ENCODE results near the gene HDDC2.

DNA sequence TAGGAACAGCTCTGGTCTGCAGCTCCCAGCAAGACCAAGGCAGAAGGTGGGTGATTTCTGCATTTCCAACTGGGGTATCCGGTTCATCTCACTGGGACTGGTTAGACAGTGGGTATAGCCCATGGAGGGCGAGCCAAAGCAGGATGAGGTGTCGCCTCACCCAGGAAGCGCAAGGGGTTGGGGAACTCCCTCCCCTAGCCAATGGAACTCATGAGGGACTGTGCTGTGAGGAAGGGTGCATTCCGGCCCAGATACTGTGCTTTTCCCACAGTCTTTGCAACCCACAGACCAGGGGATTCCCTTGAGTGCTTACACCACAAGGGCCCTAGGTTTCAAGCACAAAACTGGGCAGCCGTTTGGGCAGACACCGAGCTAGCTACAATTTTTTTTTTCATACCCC is 21.8 kb downstream of the HDDC2 start:
- TF ChIP-seq, protein P1, sequence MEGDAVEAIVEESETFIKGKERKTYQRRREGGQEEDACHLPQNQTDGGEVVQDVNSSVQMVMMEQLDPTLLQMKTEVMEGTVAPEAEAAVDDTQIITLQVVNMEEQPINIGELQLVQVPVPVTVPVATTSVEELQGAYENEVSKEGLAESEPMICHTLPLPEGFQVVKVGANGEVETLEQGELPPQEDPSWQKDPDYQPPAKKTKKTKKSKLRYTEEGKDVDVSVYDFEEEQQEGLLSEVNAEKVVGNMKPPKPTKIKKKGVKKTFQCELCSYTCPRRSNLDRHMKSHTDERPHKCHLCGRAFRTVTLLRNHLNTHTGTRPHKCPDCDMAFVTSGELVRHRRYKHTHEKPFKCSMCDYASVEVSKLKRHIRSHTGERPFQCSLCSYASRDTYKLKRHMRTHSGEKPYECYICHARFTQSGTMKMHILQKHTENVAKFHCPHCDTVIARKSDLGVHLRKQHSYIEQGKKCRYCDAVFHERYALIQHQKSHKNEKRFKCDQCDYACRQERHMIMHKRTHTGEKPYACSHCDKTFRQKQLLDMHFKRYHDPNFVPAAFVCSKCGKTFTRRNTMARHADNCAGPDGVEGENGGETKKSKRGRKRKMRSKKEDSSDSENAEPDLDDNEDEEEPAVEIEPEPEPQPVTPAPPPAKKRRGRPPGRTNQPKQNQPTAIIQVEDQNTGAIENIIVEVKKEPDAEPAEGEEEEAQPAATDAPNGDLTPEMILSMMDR (IDR thresholded peaks at IDR 0.05), result no peak
- TF ChIP-seq POLR2A (IDR thresholded peaks at IDR 0.05), result no peak
